ENCODE measurements around the gene FBRSL1. TPM values are rescaled to one million over a fixed set of nuclear protein-coding genes. Genes with fewer than 3 reads are reported as not detected.

Gene FBRSL1
- total and polyA plus RNA-seq, 2 of the 8 experiments (the other 6 are each of a cell fraction or from before 2014, with no cell fraction given): 18.4 to 109 TPM

DNA sequence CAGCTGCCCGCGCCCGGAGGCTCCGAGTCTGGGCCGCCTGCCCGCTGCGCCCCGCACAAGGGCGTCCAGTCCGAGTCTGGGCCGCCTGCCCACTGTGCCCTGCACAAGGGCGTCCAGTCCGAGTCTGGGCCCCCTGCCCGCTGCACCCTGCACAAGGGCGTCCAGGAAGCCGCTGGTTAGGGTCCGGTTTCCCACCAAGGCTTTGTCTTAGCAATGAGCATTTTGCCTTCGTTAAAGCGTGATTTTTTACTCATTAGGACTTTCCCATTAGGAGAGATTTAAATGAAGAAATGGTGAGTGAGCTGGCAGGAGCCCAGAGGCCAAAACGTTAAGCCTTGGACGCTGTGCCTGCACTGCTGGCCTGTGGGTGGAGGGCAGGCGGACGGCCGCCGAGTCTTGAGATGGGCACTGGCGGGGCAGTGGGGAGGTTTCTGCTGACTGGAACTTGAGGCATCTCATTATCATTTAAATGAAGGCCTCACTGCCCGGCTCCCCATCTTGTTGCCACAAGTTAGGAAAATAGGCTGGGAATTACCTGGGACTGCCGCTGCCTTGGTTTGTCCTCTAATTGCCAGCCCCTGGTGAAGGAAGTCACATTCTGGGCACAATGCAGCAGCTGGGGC is 36.0 kb downstream of the FBRSL1 start (continued):
- no peak for TF ChIP-seq CHD7 (IDR thresholded peaks at IDR 0.05; ENCODE audit: insufficient replicate concordance, low read length)
